Astrocyte (in vitro differentiated cells and primary cell): ENCODE data around the gene TAF1C. TPM values are rescaled to one million over a fixed set of nuclear protein-coding genes. Genes with fewer than 3 reads are reported as not detected.
A peak's percentile ranks its signal among the peaks of the same experiment; 100 is the strongest.
"Not testable (repeated sequence)": the region's sequence is repeated elsewhere in the genome, so short reads cannot be mapped to it uniquely, and the experiment has no call there.

ENCODE experiments used
- DNase-seq: peaks from one replicate; pipeline ENCODE4 v3.0.0-alpha.2; 2010; ENCODE audit warnings: low read depth
- FAIRE-seq: peaks from 2 replicates; lab custom pipeline; 2011; peaks lifted over from hg19 to GRCh38; lab: Jason Lieb, UNC
- H2AFZ ChIP-seq: 2 replicates; pipeline ENCODE4 v1.6.0; 2012; ENCODE audit warnings: low read depth, low read length, inconsistent platforms
- H3K27ac ChIP-seq: 2 replicates; pipeline ENCODE4 v1.5.1; 2011; ENCODE audit warnings: low read depth, low read length, inconsistent platforms
- H3K27me3 ChIP-seq: 2 replicates; pipeline ENCODE4 v1.6.0; 2011; ENCODE audit warnings: low read length, inconsistent platforms; ENCODE audit not compliant: insufficient read depth
- H3K36me3 ChIP-seq: 2 replicates; pipeline ENCODE4 v1.5.1; 2011; ENCODE audit warnings: low read length, inconsistent platforms; ENCODE audit not compliant: insufficient read depth
- H3K4me1 ChIP-seq: 2 replicates; pipeline ENCODE4 v1.5.1; 2011; ENCODE audit warnings: low read length, inconsistent platforms; ENCODE audit not compliant: insufficient read depth
- H3K4me2 ChIP-seq: 2 replicates; pipeline ENCODE4 v1.6.0; 2012; ENCODE audit warnings: low read length, inconsistent platforms
- H3K4me3 ChIP-seq: 2 replicates; pipeline ENCODE4 v1.5.1; 2011; ENCODE audit warnings: low read depth, mild to moderate bottlenecking, low read length, inconsistent platforms; ENCODE audit not compliant: insufficient read depth
- H3K79me2 ChIP-seq: 2 replicates; pipeline ENCODE4 v1.6.0; 2012; ENCODE audit warnings: mild to moderate bottlenecking, low read length, inconsistent platforms; ENCODE audit not compliant: insufficient read depth
- H3K9ac ChIP-seq: 2 replicates; pipeline ENCODE4 v1.6.0; 2012; ENCODE audit warnings: mild to moderate bottlenecking, low read length, inconsistent platforms
- H3K9me3 ChIP-seq: 2 replicates; pipeline ENCODE4 v1.5.1; 2012; ENCODE audit warnings: low read depth, mild to moderate bottlenecking, low read length, inconsistent platforms; ENCODE audit not compliant: insufficient read depth
- H4K20me1 ChIP-seq: 2 replicates; pipeline ENCODE4 v1.6.0; 2012; ENCODE audit warnings: low read length, inconsistent platforms; ENCODE audit not compliant: insufficient read depth
- H3K27ac Mint-ChIP-seq: one replicate; pipeline ENCODE4 v1.8.0; 2021; ENCODE audit warnings: mild to moderate bottlenecking, mixed read lengths; ENCODE audit not compliant: unreplicated experiment
- H3K27me3 Mint-ChIP-seq: one replicate; pipeline ENCODE4 v1.8.0; 2021; ENCODE audit warnings: low read depth, mixed read lengths; ENCODE audit not compliant: unreplicated experiment
- H3K36me3 Mint-ChIP-seq: one replicate; pipeline ENCODE4 v1.8.0; 2021; ENCODE audit warnings: low read depth, mixed read lengths; ENCODE audit not compliant: unreplicated experiment
- H3K4me1 Mint-ChIP-seq: one replicate; pipeline ENCODE4 v1.8.0; 2021; ENCODE audit warnings: low read depth, mixed read lengths; ENCODE audit not compliant: unreplicated experiment
- H3K4me3 Mint-ChIP-seq: one replicate; pipeline ENCODE4 v1.8.0; 2021; ENCODE audit warnings: mild to moderate bottlenecking, moderate library complexity, mixed read lengths; ENCODE audit not compliant: unreplicated experiment
- H3K9me3 Mint-ChIP-seq: one replicate; pipeline ENCODE4 v1.8.0; 2021; ENCODE audit warnings: mild to moderate bottlenecking, mixed read lengths; ENCODE audit not compliant: unreplicated experiment
- EZH2 ChIP-seq: IDR thresholded peaks from 2 replicates; pipeline ENCODE4 v1.6.1; 2012; ENCODE audit warnings: mild to moderate bottlenecking, low read length, inconsistent platforms; ENCODE audit not compliant: insufficient read depth
- total RNA-seq: library from RNA; stranded (reverse); gene quantifications from 2 replicates; pipeline ENCODE4 v1.2.1, GENCODE V29; 2021
- TF ChIP-seq, protein P1 (sequence below): IDR thresholded peaks from 2 replicates; pipeline ENCODE4 v1.5.1; 2011; ENCODE audit warnings: low read depth, mild to moderate bottlenecking, inconsistent platforms, low read length, moderate library complexity; ENCODE audit not compliant: insufficient read depth

TAF1C gene
- total RNA-seq, 1 donor from 2014 or later, result 34.1 TPM

DNA sequence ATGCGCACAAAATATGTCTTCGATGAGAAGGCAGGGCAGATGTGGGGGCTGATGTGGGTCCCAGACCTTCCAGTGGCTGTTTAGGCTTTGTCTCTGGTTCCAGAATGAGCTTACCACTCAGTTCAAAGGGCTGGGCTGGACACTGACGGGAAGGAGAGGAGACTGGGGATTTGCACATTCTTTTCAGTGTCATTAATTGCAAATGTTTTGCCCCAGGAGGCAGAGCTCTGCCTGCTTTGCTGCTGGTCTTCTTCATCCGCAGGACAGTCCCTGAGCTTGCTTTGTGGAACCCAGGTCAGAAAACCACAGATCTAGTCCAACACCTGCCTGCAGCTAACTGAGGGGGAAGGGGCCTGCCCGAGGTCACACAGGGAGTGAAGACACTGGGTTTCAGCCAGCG, 32.1 kb upstream of the TAF1C start:
- H4K20me1 ChIP-seq, result no peaks in the 10 kb centered on the region
- no peak overlapping the region for H3K4me3 ChIP-seq
- Mint-ChIP-seq H3K36me3 (no peaks in the 10 kb centered on the region), H3K4me3 (no peak overlapping the region), H3K4me1 (peaks cover 15% of the 10 kb centered on the region), H3K27me3 (peaks cover 9% of the 10 kb centered on the region), H3K9me3 (no peaks in the 10 kb centered on the region), H3K27ac (no peak overlapping the region)
- no peak overlapping the region for H3K27ac ChIP-seq
- H3K4me2 ChIP-seq, result no peak overlapping the region
- DNase-seq, result no peak
- peaks cover 5% of the 10 kb centered on the region for H3K27me3 ChIP-seq
- H3K36me3 ChIP-seq, result no peaks in the 10 kb centered on the region
- H3K9ac ChIP-seq, result no peak overlapping the region
- no peaks in the 10 kb centered on the region for H3K79me2 ChIP-seq
- no peak for TF ChIP-seq EZH2
- TF ChIP-seq, protein P1, sequence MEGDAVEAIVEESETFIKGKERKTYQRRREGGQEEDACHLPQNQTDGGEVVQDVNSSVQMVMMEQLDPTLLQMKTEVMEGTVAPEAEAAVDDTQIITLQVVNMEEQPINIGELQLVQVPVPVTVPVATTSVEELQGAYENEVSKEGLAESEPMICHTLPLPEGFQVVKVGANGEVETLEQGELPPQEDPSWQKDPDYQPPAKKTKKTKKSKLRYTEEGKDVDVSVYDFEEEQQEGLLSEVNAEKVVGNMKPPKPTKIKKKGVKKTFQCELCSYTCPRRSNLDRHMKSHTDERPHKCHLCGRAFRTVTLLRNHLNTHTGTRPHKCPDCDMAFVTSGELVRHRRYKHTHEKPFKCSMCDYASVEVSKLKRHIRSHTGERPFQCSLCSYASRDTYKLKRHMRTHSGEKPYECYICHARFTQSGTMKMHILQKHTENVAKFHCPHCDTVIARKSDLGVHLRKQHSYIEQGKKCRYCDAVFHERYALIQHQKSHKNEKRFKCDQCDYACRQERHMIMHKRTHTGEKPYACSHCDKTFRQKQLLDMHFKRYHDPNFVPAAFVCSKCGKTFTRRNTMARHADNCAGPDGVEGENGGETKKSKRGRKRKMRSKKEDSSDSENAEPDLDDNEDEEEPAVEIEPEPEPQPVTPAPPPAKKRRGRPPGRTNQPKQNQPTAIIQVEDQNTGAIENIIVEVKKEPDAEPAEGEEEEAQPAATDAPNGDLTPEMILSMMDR, result no peak
- no peak for FAIRE-seq
- peaks cover 4% of the 10 kb centered on the region for H3K9me3 ChIP-seq
- peaks cover 13% of the 10 kb centered on the region for H3K4me1 ChIP-seq
- H2AFZ ChIP-seq, result no peak overlapping the region

DNA sequence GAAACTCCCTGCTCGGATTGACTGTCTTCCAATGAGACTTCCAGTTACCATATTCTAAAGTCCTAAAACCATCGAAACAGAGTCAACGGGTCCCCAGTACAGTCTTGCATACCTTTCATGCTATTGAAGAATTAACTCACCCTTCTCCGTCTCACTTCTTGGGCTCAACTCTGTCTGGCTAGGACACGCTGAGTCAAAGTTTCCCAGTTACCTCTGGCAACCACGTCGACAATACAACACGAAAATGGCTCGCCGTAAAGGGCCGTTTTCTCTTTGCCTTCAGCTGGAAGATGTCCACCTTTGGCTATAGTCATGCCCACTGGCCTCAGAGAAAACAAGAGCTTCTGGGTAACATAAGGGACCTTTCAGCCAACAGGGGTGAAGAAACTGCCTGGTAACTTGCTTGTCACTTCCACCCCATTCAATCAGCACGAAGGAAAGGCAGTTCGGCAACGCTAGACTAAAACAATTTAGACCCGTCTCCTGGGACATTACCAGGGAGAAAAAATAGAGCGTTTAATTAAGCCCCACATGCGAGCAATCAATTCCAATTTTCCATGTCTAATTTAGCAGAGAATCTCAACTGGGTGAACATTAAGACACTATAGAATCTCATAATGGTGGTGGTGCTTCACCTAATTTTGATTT, 31.4 kb upstream of the TAF1C start:
- Mint-ChIP-seq H3K27ac (peak overlapping the region; percentile 18), H3K4me3 (peak overlapping the region; percentile 41)

DNA sequence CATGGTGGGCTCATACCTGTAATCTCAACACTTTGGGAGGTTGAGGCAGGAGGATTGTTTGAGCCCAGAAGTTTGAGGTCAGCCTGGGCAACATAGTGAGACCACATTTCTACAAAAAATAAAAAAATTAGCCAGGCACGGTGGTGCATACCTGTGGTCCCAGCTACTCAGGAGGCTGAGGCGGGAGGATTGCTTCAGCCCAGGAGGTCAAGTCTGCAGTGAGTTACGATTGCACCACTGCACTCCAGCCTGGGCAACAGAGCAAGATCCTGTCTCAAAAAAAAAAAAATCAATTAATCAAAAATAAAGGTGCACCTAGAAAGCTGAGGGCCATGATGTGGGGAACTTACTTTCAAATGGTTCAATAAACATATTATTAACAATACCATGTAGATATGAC, 29.3 kb upstream of the TAF1C start:
- H3K79me2 ChIP-seq, H3K27me3 ChIP-seq, H3K9me3 ChIP-seq, H2AFZ ChIP-seq, FAIRE-seq, H3K9me3 Mint-ChIP-seq, H3K36me3 ChIP-seq, H3K36me3 Mint-ChIP-seq, H3K4me2 ChIP-seq, H3K9ac ChIP-seq, H3K4me3 Mint-ChIP-seq, H3K27ac Mint-ChIP-seq, H4K20me1 ChIP-seq, H3K4me3 ChIP-seq, H3K4me1 ChIP-seq, H3K27ac ChIP-seq, DNase-seq: not testable (repeated sequence)
- H3K27me3 Mint-ChIP-seq, result peaks cover 21% of the 10 kb centered on the region
- H3K4me1 Mint-ChIP-seq, result peaks cover 12% of the 10 kb centered on the region

More for the DNA sequence above, 31.4 kb upstream of the TAF1C start:
- H3K27me3 Mint-ChIP-seq, result peaks cover 9% of the 10 kb centered on the region
- H3K27me3 ChIP-seq, result peaks cover 5% of the 10 kb centered on the region
- no peak overlapping the region for H3K9ac ChIP-seq
- H3K36me3 Mint-ChIP-seq, result no peaks in the 10 kb centered on the region
- no peak overlapping the region for H3K4me2 ChIP-seq
- no peaks in the 10 kb centered on the region for H3K36me3 ChIP-seq
- no peak overlapping the region for H2AFZ ChIP-seq
- peaks cover 9% of the 10 kb centered on the region for H3K4me1 ChIP-seq
- peaks cover 15% of the 10 kb centered on the region for H3K4me1 Mint-ChIP-seq
- no peaks in the 10 kb centered on the region for H4K20me1 ChIP-seq
- H3K27ac ChIP-seq, result no peak overlapping the region
- FAIRE-seq, result no peak
- H3K79me2 ChIP-seq, result no peaks in the 10 kb centered on the region
- H3K9me3 ChIP-seq, result peaks cover 4% of the 10 kb centered on the region
- no peak overlapping the region for H3K4me3 ChIP-seq
- DNase-seq, result peak; percentile 25
- H3K9me3 Mint-ChIP-seq, result no peaks in the 10 kb centered on the region
- TF ChIP-seq, protein P1, result no peak
- TF ChIP-seq EZH2, result no peak
